HG03095 (cell line): ENCODE measurements around the gene GPC4.
"Not testable (repeated sequence)": the region's sequence is repeated elsewhere in the genome, so short reads cannot be mapped to it uniquely, and the experiment has no call there.

Experiments used
- ATAC-seq: cut with Tn5 transposase; IDR thresholded peaks from one replicate; pipeline ENCODE4 v1.9.1; 2021; ENCODE audit warnings: moderate library complexity; ENCODE audit not compliant: unreplicated experiment

The GPC4 gene

DNA sequence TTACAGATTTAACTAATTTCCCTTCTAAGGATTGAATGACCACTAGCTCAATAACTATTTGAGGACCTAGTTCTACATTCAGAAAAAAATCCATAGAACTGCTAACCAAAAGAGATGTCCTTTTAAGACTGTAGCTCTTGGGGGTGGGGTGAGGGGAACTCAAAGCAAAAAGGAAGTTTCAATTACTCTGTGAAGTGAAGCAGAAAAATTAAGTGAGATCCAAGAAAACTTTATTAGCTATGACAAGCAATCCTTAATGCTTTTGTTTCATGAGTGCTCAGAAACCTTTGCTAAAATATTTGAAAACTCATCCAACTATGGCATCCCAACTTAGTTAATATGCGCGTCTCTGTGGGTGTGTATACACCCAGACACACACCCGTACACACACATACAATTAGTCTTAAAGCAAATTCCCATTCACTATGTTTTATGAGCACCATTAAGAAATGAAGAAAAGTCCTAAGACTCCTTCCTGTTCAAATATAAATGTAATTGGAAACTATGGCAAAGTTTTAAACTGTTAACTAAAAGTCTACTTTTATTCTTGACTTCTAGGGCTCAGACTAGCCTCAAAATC lies 44.5 kb downstream of the GPC4 start:
- ATAC-seq = no peak

GRCh38 chrX:133369065-133369464 lies 46.2 kb downstream of the GPC4 start:
- no peak for ATAC-seq

DNA sequence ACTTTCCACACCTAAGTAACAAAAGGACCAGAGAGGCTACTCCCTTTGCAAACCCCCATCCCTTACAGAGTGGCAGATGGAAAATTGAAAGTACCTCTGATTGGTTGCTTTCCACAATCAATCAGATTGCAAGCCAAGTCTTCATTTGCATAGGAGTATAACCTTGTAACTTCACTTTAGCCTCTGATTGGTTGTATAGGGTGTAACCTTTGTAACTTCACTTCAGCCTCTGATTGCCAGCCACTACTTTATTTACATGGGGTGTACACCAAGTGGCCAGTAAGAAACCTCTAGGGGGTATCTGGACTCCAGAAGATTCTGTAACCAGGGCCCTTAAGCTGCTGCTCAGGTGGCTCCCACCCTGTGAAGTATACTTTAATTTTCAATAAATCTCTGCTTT lies 48.6 kb downstream of the GPC4 start:
- no peak for ATAC-seq

GRCh38 chrX:133365871-133366611 lies 49.2 kb downstream of the GPC4 start:
- ATAC-seq = no peak

DNA sequence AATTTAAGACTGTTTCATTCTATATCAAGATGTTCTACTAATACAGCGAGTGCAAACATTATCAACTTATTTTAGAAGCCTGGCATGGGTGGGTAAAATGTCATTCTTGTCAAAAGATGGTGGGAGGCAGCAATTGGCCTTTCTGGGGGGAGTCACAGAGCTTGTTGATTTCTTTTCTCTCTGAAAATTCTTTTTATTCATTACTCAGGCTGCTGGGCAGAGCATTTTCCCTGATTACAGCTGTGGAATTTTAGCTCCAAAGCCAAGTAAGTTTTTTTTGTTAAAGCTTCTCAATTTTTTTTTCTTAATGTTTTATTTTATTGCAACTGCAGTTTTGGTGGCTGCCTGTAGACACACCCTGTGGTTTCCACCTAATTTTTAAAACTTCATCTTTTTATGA lies 50.4 kb downstream of the GPC4 start:
- ATAC-seq = no peak

DNA sequence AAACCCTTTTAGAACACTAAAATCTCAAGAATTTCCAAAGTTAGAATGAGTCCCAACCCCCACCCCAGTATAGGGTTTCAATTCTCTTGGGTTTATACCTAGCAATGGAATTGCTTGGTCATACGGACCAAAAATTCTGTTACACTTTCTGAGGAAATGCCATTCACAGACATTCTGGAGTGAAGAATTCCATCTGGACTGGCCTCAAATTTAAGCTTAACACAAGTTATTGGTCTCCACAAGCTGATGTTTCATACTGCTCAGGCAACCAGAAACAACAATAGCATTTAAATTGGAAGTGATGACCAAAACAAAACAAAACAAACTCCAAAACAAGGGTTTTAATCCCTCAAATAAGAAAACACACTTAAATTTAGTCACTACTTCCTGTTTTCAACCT lies 51.1 kb downstream of the GPC4 start:
- no peak for ATAC-seq

GRCh38 chrX:133362538-133362937 lies 52.8 kb downstream of the GPC4 start:
- ATAC-seq = no peak

DNA sequence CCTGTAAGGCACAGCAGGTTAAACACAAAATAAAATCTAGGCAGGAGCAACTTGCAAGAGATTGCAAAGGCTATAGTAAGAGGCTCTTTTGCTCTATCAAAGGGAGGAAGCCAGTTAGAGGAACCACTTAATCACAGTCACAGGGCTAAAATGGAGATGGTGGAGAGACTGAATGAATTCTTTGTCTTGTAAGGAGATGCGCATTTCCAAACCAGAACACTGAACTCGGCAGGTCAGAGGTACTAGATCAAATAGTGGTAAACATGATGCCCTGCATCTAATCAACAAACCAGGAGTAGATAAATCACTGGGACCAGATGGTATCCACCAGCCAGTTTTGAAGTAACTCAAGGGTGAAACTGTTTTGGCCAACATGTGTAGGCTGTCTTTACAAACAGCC lies 55.8 kb downstream of the GPC4 start:
- no peak for ATAC-seq

DNA sequence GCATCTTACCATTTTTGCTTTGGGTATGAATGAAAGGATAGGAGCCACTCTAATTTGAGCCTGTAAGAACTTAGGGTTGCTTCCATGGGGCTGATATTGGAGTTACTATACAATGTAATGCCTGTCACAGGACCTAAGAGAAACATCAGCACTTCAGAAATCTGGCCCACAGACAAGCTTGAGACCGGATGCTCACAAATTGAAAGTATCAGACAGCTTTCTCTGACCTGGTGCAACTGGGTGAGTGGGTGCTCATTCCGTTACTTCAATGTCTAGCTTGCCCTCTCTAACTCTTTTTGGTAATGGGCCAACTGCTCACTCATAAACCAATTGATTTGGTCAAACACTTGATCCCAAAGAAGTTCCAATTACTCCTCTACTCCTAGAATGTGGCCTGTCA lies 62.1 kb downstream of the GPC4 start:
- ATAC-seq = no peak

- ATAC-seq = no peak
Observed at GRCh38 chrX:133350751-133351150, 64.5 kb downstream of the GPC4 start.

- no peak for ATAC-seq
Observed at GRCh38 chrX:133346026-133346425, 69.3 kb downstream of the GPC4 start.

GRCh38 chrX:133339566-133339965 lies 75.7 kb downstream of the GPC4 start:
- no peak for ATAC-seq

DNA sequence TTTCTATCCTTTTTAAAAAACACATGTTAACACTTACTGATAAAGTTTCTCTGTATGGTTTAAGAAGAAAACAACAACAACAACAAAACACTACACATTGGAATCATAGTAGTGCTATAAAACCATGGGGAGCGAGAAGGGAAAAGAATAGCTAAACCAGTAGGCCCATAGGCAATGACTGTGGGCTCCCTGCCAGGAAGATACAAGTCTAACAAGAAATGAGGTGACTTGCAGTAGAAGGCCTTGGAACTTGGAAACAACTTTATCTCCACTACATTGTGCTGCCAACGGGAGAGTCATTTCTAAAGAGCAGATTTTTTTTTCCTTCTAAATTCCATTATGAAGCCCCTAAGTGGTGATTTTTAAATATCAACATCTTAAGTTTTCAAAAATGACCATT lies 78.0 kb downstream of the GPC4 start:
- no peak for ATAC-seq

GRCh38 chrX:133335027-133335426 lies 80.3 kb downstream of the GPC4 start:
- ATAC-seq = no peak

- no peak for ATAC-seq
Observed at GRCh38 chrX:133333154-133333750, 82.0 kb downstream of the GPC4 start.

DNA sequence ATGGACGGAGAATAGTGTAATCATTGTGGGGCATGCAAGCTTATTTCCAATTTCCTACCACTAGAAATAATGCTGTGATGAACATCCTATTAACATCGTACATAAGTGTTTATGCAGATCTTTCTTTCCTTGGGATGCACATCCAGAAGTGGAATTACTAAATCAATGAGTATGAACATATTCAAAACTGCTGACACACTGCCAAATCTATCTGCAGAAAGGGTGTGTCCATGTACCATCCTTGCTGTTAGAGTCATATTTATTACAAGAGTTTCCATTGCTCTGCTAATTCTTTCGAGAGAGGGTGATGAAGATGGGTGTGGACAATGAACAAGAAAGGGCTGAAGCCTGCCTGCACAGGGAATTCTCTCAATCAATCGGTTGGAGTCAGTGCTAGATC lies 82.6 kb downstream of the GPC4 start:
- no peak for ATAC-seq

DNA sequence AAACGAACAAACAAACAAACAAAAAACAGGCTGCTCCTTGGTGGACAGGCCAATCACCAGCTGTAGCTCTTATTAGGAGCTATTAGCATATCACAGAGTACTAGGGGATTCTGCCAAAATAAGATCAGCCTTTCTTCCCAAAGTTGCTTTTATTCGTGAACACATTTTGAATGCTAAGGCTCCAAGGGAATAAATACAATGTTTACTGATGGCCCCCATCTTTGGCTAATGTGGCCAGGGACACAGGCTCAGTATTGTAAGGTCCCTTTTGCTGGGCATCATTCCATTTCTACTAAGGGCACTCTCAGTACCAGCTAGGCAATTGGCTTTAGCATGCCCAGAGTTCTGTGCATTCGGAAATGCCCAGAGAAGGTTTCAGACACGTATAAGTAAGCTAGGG lies 84.3 kb downstream of the GPC4 start:
- no peak for ATAC-seq

DNA sequence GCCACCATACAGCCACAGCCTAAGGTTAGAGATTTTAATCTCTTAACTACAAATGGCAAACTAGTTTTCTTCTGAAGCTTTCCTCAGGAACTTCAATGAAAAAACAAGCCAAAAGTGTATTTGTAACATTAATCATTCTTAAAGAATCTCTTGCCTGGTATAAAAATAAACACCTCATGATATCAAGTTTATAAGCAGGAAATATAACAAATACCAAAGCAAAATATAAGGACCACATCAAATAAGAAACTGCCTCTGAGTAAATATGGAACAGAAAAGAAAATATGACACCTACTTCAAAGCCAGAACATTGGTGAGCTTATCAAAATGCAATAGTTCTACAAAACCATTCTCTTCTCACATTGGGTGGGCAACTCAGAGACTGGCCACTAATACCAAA lies 89.9 kb downstream of the GPC4 start:
- no peak for ATAC-seq

DNA sequence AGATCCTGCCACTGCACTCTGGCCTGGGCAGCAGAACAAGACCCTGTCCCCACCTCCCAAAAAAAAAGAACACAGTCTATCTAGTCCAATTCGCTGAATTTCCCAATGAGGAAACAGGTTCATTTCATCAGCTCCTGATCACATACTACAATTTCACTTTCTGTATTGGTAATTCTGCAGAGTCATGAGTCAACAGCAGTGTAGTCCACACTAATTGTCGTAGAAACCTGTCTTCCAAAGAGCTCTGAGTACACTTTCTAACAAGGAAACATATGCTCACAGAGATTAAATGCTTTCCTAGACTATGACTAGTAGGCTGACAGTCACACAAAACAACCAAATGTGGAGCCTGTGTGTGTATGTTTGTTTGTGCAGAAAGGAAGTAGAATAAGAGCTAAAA lies 91.9 kb downstream of the GPC4 start:
- ATAC-seq = no peak

DNA sequence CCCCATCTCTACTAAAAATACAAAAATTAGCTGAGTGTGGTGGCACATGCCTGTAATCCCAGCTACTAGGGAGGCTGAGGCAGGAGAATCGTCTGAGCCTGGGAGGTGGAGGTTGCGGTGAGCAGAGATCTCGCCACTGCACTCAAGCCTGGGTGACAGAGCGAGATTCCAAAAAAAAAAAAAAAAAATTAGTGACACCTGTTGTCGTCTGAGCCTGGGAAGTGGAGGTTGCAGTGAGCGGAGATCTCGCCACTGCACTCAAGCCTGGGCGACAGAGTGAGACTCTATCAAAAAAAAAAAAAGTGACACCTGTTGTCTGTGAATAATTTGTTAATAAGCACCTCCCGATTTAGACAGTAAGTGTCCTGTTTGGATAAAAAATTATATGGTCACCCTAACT lies 93.0 kb downstream of the GPC4 start:
- not testable (repeated sequence) for ATAC-seq

DNA sequence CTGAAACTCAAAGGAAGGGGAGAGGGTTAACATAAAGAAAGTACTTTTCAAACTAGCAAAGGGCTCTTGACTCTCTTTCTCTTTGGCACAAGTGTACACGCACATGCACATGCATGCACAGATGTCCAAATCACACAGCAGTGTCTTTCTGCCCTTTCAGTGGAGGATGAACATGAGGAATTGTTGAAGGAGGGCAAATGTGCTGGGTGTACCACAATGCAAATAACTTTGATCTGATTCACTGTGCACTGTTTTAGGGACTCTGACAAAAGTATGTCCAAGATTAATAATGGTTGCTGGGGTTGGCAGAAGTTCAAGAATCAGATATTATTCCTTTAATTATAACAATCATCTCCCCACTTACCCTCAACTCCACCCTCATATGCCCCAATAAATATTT lies 93.8 kb downstream of the GPC4 start:
- no peak for ATAC-seq

- ATAC-seq = no peak
Observed at GRCh38 chrX:133314281-133314680, 101.0 kb downstream of the GPC4 start.

DNA sequence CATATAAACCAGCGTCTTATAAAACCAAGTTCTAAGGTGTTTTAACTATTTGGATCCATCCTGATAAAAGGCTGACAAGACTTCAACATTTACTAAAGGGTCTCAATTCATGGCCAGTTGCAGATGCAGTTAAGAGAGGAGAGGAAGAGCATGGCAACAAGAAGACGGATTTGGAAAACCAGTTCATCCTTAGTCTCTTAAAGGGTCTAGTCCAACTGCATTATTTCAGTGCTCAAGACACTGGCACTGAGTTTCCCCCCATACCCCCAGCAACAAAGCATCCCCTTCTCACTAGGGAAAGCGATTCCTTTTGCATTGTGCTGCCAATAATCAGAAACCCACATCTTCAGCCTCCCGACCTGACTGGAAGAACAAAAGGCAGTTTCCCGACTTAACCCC lies 106.8 kb downstream of the GPC4 start:
- ATAC-seq = no peak
